ENCODE data around the gene HAUS6. TPM values are rescaled to one million over a fixed set of nuclear protein-coding genes. Genes with fewer than 3 reads are reported as not detected.
A peak's percentile ranks its signal among the peaks of the same experiment; 100 is the strongest.
"Not testable (repeated sequence)": the region's sequence is repeated elsewhere in the genome, so short reads cannot be mapped to it uniquely, and the experiment has no call there.

The HAUS6 gene
- total RNA-seq, 1 donor from 2014 or later: 5.8 TPM

DNA sequence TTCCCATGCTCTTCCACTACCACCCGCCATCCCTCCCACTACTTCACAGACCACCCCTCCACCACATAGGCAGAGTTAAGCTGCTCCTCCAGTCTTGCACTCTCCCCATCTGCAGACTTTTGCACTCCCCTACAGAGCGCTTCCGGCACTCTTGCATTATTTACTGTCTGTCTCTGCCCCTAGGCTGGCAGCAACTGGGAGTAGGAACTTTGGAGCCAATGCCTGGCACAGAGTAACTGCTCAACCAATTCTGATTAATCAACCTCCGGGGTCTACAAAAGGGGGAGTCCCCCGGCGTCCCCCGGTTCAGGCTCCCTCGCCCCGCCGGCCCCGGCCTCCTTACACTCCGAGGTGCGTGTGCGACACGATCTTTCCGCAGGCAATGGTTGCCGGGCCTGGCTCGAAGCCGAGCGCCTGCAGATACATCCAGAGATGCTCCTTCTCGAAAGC, 498 bp downstream of the HAUS6 start:
- DNase-seq (peak; percentile 71), ATAC-seq (peak; percentile 21)
- H3K36me3 ChIP-seq: no peaks in the 10 kb centered on the region
- no peak for TF ChIP-seq CTCF (IDR thresholded peaks at IDR 0.05)
- peak overlapping the region; percentile 90 for H3K27ac ChIP-seq
- intact Hi-C loops (cut with DNase I): no loop called here
- no peaks in the 10 kb centered on the region for H3K9me3 ChIP-seq
- peaks cover 11% of the 10 kb centered on the region for H3K4me1 ChIP-seq
- no peaks in the 10 kb centered on the region for H3K27me3 ChIP-seq
- peak overlapping the region; percentile 80 for H3K4me3 ChIP-seq

- intact Hi-C loops (cut with DNase I): no loop called here
- no peak for DNase-seq
- Histone ChIP-seq H3K27me3 (no peaks in the 10 kb centered on the region), H3K27ac (no peak overlapping the region), H3K4me1 (peaks cover 11% of the 10 kb centered on the region), H3K9me3 (no peaks in the 10 kb centered on the region), H3K4me3 (no peak overlapping the region), H3K36me3 (peaks cover under 1% of the 10 kb centered on the region)
- no peak for ATAC-seq
- no peak for TF ChIP-seq CTCF (IDR thresholded peaks at IDR 0.05)
Measured at GRCh38 chr9:19101203-19101602, 1.5 kb downstream of the HAUS6 start.

DNA sequence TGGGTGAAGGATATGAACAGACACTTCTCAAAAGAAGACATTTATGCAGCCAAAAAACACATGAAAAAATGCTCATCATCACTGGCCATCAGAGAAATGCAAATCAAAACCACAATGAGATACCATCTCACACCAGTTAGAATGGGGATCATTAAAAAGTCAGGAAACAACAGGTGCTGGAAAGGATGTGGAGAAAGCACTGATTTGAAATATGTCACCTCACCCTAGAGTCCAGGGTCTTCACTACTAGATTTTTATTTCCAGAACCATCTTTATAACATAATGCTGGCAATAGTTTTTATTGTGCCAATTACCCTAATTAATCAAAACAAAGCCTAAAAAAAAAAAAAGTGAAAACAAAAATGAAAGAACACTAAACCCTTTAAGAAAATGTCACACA, 5.3 kb downstream of the HAUS6 start:
- intact Hi-C loops (cut with DNase I): not testable (repeated sequence)

DNA sequence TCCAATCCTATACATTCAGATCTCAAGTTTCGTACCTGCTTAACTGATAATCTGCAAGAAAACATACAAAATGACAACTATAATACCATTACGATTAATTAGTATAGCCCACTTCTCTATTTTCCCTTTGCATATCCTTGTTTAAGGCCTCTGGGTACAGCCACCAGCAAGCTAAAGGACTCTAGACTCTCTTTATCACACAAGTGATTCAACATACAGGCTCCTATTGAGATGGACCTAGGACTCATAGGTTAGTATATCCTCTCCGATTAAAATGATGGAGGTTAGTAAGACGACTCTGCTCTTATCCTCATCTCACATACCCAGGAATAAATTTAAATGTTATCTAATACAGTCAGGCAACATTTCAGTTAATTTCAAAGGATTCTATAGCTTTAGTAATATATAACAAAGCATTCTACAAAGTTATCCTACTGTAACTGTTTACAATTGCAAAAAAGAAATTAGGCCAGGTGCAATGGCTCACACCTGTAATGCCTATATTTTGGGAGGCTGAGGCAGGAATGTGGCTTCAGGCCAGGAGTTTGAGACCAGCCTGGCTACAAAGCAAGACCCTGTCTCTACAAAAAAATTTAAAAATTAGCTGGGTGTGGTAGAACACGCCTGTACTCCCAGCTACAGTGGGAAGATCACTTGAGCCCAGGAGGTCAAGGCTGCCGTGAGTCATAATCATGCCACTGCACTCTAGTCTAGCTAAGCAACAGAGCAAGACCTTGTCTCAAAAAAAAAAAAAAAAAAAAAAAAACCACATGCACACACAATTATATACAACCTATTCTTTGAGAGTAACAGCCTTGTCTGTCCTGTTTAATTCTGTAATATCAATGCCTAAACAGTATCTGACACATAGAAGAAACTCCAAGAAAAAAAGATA, 15.4 kb downstream of the HAUS6 start:
- intact Hi-C loops (cut with DNase I): no loop called here
- ATAC-seq: peak; percentile 56
- TF ChIP-seq CTCF (IDR thresholded peaks at IDR 0.05): no peak
- Histone ChIP-seq H3K4me1 (no peaks in the 10 kb centered on the region), H3K9me3 (no peaks in the 10 kb centered on the region), H3K4me3 (no peak overlapping the region), H3K36me3 (peaks cover 70% of the 10 kb centered on the region), H3K27ac (no peak overlapping the region), H3K27me3 (no peaks in the 10 kb centered on the region)
- no peak for DNase-seq

More for the DNA sequence above, 5.3 kb downstream of the HAUS6 start:
- Histone ChIP-seq H3K4me1 (peaks cover 11% of the 10 kb centered on the region), H3K36me3 (peaks cover 28% of the 10 kb centered on the region)
- not testable (repeated sequence) for ATAC-seq, H3K4me3 ChIP-seq, H3K9me3 ChIP-seq, H3K27me3 ChIP-seq, H3K27ac ChIP-seq, DNase-seq

- no peak for DNase-seq
Measured at GRCh38 chr9:19085295-19085694, 17.4 kb downstream of the HAUS6 start.

More at GRCh38 chr9:19085295-19085694, 17.4 kb downstream of the HAUS6 start:
- Histone ChIP-seq H3K4me3 (no peak overlapping the region), H3K27ac (no peak overlapping the region), H3K9me3 (no peaks in the 10 kb centered on the region), H3K4me1 (no peaks in the 10 kb centered on the region), H3K27me3 (no peaks in the 10 kb centered on the region), H3K36me3 (peaks cover 72% of the 10 kb centered on the region)
- peak; percentile 29 for TF ChIP-seq CTCF (IDR thresholded peaks at IDR 0.05)
- no peak for ATAC-seq
- intact Hi-C loops (cut with DNase I): no loop called here
